SU-DHL-6 (cell line): ENCODE measurements around the gene XYLT2.

Experiments used
- H2AFZ ChIP-seq: fragments of 200-600 bp; sonication (generic); 2 replicates; pipeline ENCODE4 v1.6.1; 2014; ENCODE audit warnings: low read depth, mild to moderate bottlenecking, moderate library complexity, mixed read lengths, antibody characterized with exemption, low read length; ENCODE audit not compliant: severe bottlenecking
- H3F3A ChIP-seq: fragments of 200-600 bp; shearing (Covaris generic); 2 replicates; pipeline ENCODE4 v1.6.0; 2016; ENCODE audit warnings: antibody characterized with exemption, mild to moderate bottlenecking; ENCODE audit not compliant: insufficient read depth
- H3K27ac ChIP-seq: fragments of 200-600 bp; sonication (generic); 2 replicates; pipeline ENCODE4 v1.5.1; 2016; ENCODE audit warnings: low read depth, mild to moderate bottlenecking, low read length, moderate library complexity, mixed read lengths
- H3K27me3 ChIP-seq: fragments of 200-600 bp; sonication (generic), shearing (Covaris generic); 2 replicates; pipeline ENCODE4 v1.6.0; 2014; ENCODE audit warnings: mild to moderate bottlenecking, low read length
- H3K36me3 ChIP-seq: fragments of 200-600 bp; sonication (generic); 2 replicates; pipeline ENCODE4 v1.6.1; 2014; ENCODE audit warnings: mild to moderate bottlenecking, low read length, mixed read lengths
- H3K4me2 ChIP-seq: fragments of 300-600, 200-600 bp; shearing (Covaris generic), sonication (generic); 2 replicates; pipeline ENCODE4 v1.6.0; 2014; ENCODE audit warnings: low read length, low read depth, mild to moderate bottlenecking; ENCODE audit not compliant: poor library complexity, severe bottlenecking
- H3K4me3 ChIP-seq: fragments of 200-600 bp; sonication (generic); 2 replicates; pipeline ENCODE4 v1.5.1; 2014; ENCODE audit warnings: antibody characterized with exemption, low read length, mild to moderate bottlenecking, mixed read lengths; ENCODE audit not compliant: insufficient read depth, poor library complexity, severe bottlenecking
- H3K79me2 ChIP-seq: fragments of 200-600 bp; sonication (generic); 2 replicates; pipeline ENCODE4 v1.6.1; 2014; ENCODE audit warnings: mild to moderate bottlenecking, low read length, moderate library complexity; ENCODE audit not compliant: insufficient read depth
- H3K9ac ChIP-seq: fragments of 200-600 bp; sonication (generic); 2 replicates; pipeline ENCODE4 v1.7.0; 2014; ENCODE audit warnings: mild to moderate bottlenecking, low read length
- H3K9me2 ChIP-seq: fragments of 200-600 bp; sonication (generic); replicated peaks from 2 replicates; pipeline ENCODE4 v1.6.1; 2014; ENCODE audit warnings: low read length; ENCODE audit not compliant: insufficient read depth
- H3K9me3 ChIP-seq: fragments of 200-600 bp; sonication (generic); 2 replicates; pipeline ENCODE4 v1.6.1; 2014; ENCODE audit warnings: low read length, mixed read lengths; ENCODE audit not compliant: insufficient read depth
- H4K20me1 ChIP-seq: fragments of 200-600 bp; sonication (generic); 2 replicates; pipeline ENCODE4 v1.6.1; 2014; ENCODE audit warnings: low read depth, mild to moderate bottlenecking, antibody characterized with exemption, low read length, moderate library complexity, mixed read lengths
- CTCF ChIP-seq: fragments of 200-600 bp; sonication (generic); IDR thresholded peaks from one replicate; pipeline ENCODE4 v1.5.1; 2017; ENCODE audit warnings: antibody characterized with exemption, mild to moderate bottlenecking, low read length, moderate library complexity; ENCODE audit not compliant: insufficient read depth, poor library complexity, severe bottlenecking
- EZH2phosphoT487 ChIP-seq: fragments of 200-600 bp; sonication (generic), shearing (Covaris generic); conservative IDR thresholded peaks from 2 replicates; pipeline ENCODE4 v1.6.1; 2018; ENCODE audit warnings: mild to moderate bottlenecking, antibody characterized with exemption, low read length, moderate library complexity, mixed read lengths

The XYLT2 gene

GRCh38 chr17:50365165-50365564 is 19.2 kb downstream of the XYLT2 start:
- no peak for TF ChIP-seq CTCF
- no peak for TF ChIP-seq EZH2phosphoT487
- H3K9ac ChIP-seq = no peak overlapping the region
- H3K79me2 ChIP-seq = 0 out of 2 replicates have a peak, but pooled peaks cover 4% of the 10 kb centered on the region

DNA sequence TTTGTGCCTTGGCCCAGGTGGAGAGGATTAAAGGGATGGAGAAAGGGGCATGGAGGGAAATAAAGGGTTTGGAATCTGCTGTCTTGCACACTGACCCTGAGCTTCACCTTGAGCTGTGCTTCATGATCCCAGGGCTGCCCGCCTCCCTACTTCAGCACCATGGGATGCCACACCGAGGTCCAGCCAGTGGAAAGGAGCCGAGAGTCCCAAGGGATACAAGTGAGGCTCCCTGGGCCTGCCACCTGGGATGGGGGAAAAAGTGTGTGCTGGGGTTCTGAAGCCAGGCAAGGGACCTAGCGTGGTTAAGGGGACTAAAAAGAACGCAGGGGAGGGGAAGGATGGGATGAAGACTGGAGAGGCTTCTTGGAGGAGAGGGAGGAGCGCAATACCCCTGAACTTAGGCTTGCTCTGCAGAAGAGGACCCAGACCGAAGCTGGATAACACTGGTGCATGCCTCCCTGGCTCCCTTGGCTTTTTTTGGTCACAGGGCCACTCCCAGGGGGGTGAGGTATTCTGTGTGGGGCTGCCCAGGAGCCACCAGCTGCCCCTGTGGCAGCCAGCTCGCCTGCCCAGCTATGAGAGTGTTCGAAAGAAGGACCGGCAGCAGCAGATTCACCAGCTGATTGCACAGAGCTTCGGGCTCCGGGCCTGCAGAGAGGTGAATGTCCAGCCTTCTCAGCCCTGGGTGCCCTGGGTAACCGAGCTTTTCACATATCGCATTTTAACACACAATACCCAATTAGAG is 19.9 kb downstream of the XYLT2 start:
- H2AFZ ChIP-seq = no peak overlapping the region
- peaks cover 16% of the 10 kb centered on the region for H3K36me3 ChIP-seq
- H3K9ac ChIP-seq = no peak overlapping the region
- TF ChIP-seq EZH2phosphoT487 = no peak
- TF ChIP-seq CTCF = no peak
- no peak overlapping the region for H3K27ac ChIP-seq
- H3K9me3 ChIP-seq = no peaks in the 10 kb centered on the region
- no peak overlapping the region for H3K4me2 ChIP-seq
- 0 out of 2 replicates have a peak, but pooled peaks cover 6% of the 10 kb centered on the region for H3F3A ChIP-seq
- no peak overlapping the region for H3K4me3 ChIP-seq
- H3K79me2 ChIP-seq = peaks cover 11% of the 10 kb centered on the region
- H3K27me3 ChIP-seq = no peaks in the 10 kb centered on the region
- H4K20me1 ChIP-seq = no peaks in the 10 kb centered on the region
- no peaks in the 10 kb centered on the region for H3K9me2 ChIP-seq

More at GRCh38 chr17:50365165-50365564, 19.2 kb downstream of the XYLT2 start:
- no peaks in the 10 kb centered on the region for H3K27me3 ChIP-seq
- H3K9me3 ChIP-seq = no peaks in the 10 kb centered on the region
- no peak overlapping the region for H2AFZ ChIP-seq
- no peak overlapping the region for H3K4me2 ChIP-seq
- no peaks in the 10 kb centered on the region for H4K20me1 ChIP-seq
- H3K36me3 ChIP-seq = peaks cover 16% of the 10 kb centered on the region
- H3K9me2 ChIP-seq = no peaks in the 10 kb centered on the region
- H3F3A ChIP-seq = 0 out of 2 replicates have a peak, but pooled peaks cover 6% of the 10 kb centered on the region
- no peak overlapping the region for H3K27ac ChIP-seq
- no peak overlapping the region for H3K4me3 ChIP-seq

DNA sequence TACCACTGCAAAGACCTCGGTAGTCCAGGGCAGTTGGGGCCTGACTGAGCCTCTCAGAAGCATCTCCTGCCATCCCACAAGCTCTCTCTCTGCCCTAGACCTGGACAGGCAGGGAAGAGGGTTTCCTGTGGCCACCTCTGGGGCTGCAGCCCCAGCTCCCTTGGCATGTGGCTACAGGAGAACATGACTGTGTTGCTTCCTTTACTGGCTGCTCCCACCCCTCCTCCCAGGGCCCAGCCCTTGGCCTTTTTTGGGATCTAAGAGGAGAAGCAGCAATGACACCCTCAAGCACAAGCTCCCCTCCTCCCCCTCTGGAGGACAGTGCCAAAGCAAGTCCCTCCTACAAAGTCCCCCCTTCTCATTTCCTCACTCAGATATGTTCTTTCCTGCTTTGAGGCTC is 21.5 kb downstream of the XYLT2 start:
- H3K36me3 ChIP-seq = peaks cover 16% of the 10 kb centered on the region
- H3K27me3 ChIP-seq = no peaks in the 10 kb centered on the region
- H3K79me2 ChIP-seq = peaks cover 27% of the 10 kb centered on the region
- TF ChIP-seq CTCF (no peak), EZH2phosphoT487 (no peak)
- H4K20me1 ChIP-seq = no peaks in the 10 kb centered on the region
- 0 out of 2 replicates have a peak, but pooled peaks cover 2% of the 10 kb centered on the region for H3F3A ChIP-seq
- H3K27ac ChIP-seq = no peak overlapping the region
- H3K9ac ChIP-seq = no peak overlapping the region
- H3K9me3 ChIP-seq = no peaks in the 10 kb centered on the region
- H3K4me2 ChIP-seq = no peak overlapping the region
- no peak overlapping the region for H2AFZ ChIP-seq
- no peaks in the 10 kb centered on the region for H3K9me2 ChIP-seq
- no peak overlapping the region for H3K4me3 ChIP-seq
